Measurements from ENCODE around the gene GAP43.

Gene GAP43

GRCh38 chr3:115623044-115623868 is at the start of gene GAP43:
TSS of gene GAP43 (plus strand) at chr3:115623510. CDS start at chr3:115623690, 180 bp downstream.
- FAIRE-seq: no peak

- FAIRE-seq: no peak
Observed at GRCh38 chr3:115576325-115576875, 46.9 kb upstream of the GAP43 start.

GRCh38 chr3:115577000-115577399 is 46.3 kb upstream of the GAP43 start:
- no peak for FAIRE-seq

GRCh38 chr3:115578331-115578730 is 45.0 kb upstream of the GAP43 start:
- no peak for FAIRE-seq

- no peak for FAIRE-seq
Observed at GRCh38 chr3:115580566-115580965, 42.7 kb upstream of the GAP43 start.

GRCh38 chr3:115581362-115582135 is 41.8 kb upstream of the GAP43 start:
- FAIRE-seq: no peak

- no peak for FAIRE-seq
Observed at GRCh38 chr3:115588201-115589115, 34.9 kb upstream of the GAP43 start.

- no peak for FAIRE-seq
Observed at GRCh38 chr3:115590873-115591272, 32.4 kb upstream of the GAP43 start.

- FAIRE-seq: no peak
Observed at GRCh38 chr3:115595611-115596275, 27.6 kb upstream of the GAP43 start.

- FAIRE-seq: no peak
Observed at GRCh38 chr3:115598216-115598615, 25.1 kb upstream of the GAP43 start.

- no peak for FAIRE-seq
Observed at GRCh38 chr3:115602194-115602593, 21.1 kb upstream of the GAP43 start.

GRCh38 chr3:115611630-115612029 is 11.7 kb upstream of the GAP43 start:
- no peak for FAIRE-seq

GRCh38 chr3:115615001-115615814 is 8.1 kb upstream of the GAP43 start:
- no peak for FAIRE-seq

GRCh38 chr3:115616461-115616860 is 6.8 kb upstream of the GAP43 start:
- no peak for FAIRE-seq

GRCh38 chr3:115617591-115617990 is 5.7 kb upstream of the GAP43 start:
- no peak for FAIRE-seq

GRCh38 chr3:115624029-115624741 is 875 bp downstream of the GAP43 start:
- FAIRE-seq: no peak

GRCh38 chr3:115624901-115625300 is 1.6 kb downstream of the GAP43 start:
- no peak for FAIRE-seq

- no peak for FAIRE-seq
Observed at GRCh38 chr3:115626006-115626409, 2.7 kb downstream of the GAP43 start.

- no peak for FAIRE-seq
Observed at GRCh38 chr3:115626721-115627120, 3.4 kb downstream of the GAP43 start.
